NCI-H345 (cell line): ENCODE data around the gene HMX1.

Experiments used
- DNase-seq: peaks from one replicate; lab custom pipeline; 2025; lab: John Stamatoyannopoulos, UW

Gene HMX1

GRCh38 chr4:8819473-8820177 is 52.0 kb downstream of the HMX1 start:
- no peak for DNase-seq

DNA sequence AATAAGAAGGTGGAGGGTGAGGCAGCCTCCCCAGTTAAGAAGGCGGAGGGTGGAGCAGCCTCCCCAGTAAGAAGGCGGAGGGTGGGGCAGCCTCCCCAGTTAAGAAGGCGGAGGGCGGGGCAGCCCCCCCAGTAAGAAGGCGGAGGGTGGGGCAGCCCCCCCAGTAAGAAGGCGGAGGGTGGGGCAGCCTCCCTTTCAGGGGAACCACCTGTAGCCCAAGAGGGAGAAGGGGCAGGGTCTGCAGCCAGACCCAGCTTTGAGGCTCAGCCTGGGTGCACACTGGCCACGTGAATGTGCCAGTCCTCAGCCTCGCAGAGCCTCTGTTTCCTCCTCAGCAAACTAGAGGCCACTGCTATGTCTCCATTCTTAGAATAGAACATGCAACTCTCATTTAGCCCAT is 52.6 kb downstream of the HMX1 start:
- no peak for DNase-seq

DNA sequence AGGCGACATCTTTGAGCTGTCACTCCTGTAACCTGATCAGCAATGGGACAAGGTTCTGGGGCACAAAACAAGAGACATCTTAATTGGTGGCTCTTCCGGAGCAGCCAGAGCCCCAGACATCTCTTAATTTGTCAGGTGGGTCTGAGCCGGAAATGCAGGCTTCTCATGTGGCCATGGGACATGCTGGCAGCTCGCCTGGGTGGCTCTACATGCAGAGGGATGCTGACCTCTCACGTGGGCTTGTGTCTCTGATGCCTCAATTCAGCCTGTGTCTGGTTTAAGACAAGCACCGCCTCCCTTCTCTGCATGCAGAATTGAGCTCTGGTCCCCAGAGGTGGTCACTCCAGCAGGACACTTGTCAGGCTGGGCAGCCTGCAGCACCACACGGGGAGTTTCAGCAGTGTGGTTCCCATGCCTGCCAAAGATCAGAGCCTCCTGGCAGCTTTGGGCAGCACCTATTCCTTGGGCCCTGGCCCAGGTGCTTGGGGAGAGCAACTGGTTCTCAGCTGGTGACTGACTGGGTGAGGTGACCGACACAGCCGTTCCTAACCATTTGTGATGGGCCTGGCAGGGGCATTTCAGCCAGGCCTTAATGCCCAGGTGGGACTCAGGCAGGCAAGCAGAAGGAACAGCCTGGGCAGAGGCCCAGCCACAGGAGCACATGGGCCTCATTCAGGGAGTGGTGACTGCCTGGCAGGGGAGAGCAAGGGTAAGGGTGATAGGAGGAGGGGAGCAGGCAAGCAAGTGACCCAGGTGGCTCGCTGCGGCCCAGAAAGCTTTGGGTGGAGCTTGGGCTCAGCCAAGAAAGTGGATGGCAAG is 53.4 kb downstream of the HMX1 start:
- DNase-seq = no peak

GRCh38 chr4:8817813-8818062 is 53.9 kb downstream of the HMX1 start:
- no peak for DNase-seq

- DNase-seq = no peak
These were observed 54.4 kb downstream of the HMX1 start for GRCh38 chr4:8817096-8817812.
